Prostate gland (tissue), 2 donors: ENCODE results near the gene CCT4.

ENCODE experiments used
- POLR2A ChIP-seq: fragments of 450-650 bp; IDR thresholded peaks from one replicate; pipeline ENCODE4 v1.6.1; 2016; ENCODE audit warnings: antibody characterized with exemption, mild to moderate bottlenecking
- TF ChIP-seq, protein P1 (sequence below), 4 experiments: fragments of 200-600 bp in 2 of 4; fragments of 450-650 bp in 2 of 4; sonication (generic) in 2 of 4; IDR thresholded peaks; 1 replicate in 3 of 4; 2 replicates in 1 of 4; pipeline ENCODE4 v1.5.1; 2016 to 2019; ENCODE audit warnings: antibody characterized with exemption in 4 of 4, mild to moderate bottlenecking in 2 of 4, moderate library complexity in 2 of 4

GRCh38 chr2:61926531-61927477 lies 38.3 kb upstream of the CCT4 start:
- TF ChIP-seq, protein P1, sequence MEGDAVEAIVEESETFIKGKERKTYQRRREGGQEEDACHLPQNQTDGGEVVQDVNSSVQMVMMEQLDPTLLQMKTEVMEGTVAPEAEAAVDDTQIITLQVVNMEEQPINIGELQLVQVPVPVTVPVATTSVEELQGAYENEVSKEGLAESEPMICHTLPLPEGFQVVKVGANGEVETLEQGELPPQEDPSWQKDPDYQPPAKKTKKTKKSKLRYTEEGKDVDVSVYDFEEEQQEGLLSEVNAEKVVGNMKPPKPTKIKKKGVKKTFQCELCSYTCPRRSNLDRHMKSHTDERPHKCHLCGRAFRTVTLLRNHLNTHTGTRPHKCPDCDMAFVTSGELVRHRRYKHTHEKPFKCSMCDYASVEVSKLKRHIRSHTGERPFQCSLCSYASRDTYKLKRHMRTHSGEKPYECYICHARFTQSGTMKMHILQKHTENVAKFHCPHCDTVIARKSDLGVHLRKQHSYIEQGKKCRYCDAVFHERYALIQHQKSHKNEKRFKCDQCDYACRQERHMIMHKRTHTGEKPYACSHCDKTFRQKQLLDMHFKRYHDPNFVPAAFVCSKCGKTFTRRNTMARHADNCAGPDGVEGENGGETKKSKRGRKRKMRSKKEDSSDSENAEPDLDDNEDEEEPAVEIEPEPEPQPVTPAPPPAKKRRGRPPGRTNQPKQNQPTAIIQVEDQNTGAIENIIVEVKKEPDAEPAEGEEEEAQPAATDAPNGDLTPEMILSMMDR (IDR thresholded peaks at IDR 0.05) = no peak
- TF ChIP-seq POLR2A = no peak
